Stimulated activated naive CD4-positive, alpha-beta T cell (primary cell): ENCODE results near the gene MACROD2.

Experiments used
- DNase-seq, 6 experiments: peaks; one replicate each; lab custom pipeline; 2025; lab: John Stamatoyannopoulos, UW

Gene MACROD2

GRCh38 chr20:15222502-15223330, 1227.4 kb downstream of the MACROD2 start:
- no peak for DNase-seq

- DNase-seq, result no peak
Observed at GRCh38 chr20:15224199-15224598, 1228.9 kb downstream of the MACROD2 start.

GRCh38 chr20:15227102-15227501, 1231.8 kb downstream of the MACROD2 start:
- DNase-seq, result no peak

- DNase-seq, result no peak
Observed at GRCh38 chr20:15232243-15232642, 1236.9 kb downstream of the MACROD2 start.

- no peak for DNase-seq
Observed at GRCh38 chr20:15235471-15236198, 1240.3 kb downstream of the MACROD2 start.

- DNase-seq, result no peak
Observed at GRCh38 chr20:15236812-15237211, 1241.5 kb downstream of the MACROD2 start.

- DNase-seq, result no peak
Observed at GRCh38 chr20:15239542-15240206, 1244.4 kb downstream of the MACROD2 start.

GRCh38 chr20:15240801-15241200, 1245.5 kb downstream of the MACROD2 start:
- DNase-seq, result no peak

GRCh38 chr20:15241681-15242080, 1246.4 kb downstream of the MACROD2 start:
- DNase-seq, result no peak

- no peak for DNase-seq
Observed at GRCh38 chr20:15242773-15243172, 1247.5 kb downstream of the MACROD2 start.

GRCh38 chr20:15245896-15246295, 1250.6 kb downstream of the MACROD2 start:
- no peak for DNase-seq

- no peak for DNase-seq
Observed at GRCh38 chr20:15248618-15249395, 1253.5 kb downstream of the MACROD2 start.

GRCh38 chr20:15251171-15251570, 1255.9 kb downstream of the MACROD2 start:
- no peak for DNase-seq

- no peak for DNase-seq
Observed at GRCh38 chr20:15252304-15252703, 1257.0 kb downstream of the MACROD2 start.

GRCh38 chr20:15253431-15253830, 1258.1 kb downstream of the MACROD2 start:
- DNase-seq, result no peak

- DNase-seq, result no peak
Observed at GRCh38 chr20:15256676-15257568, 1261.6 kb downstream of the MACROD2 start.

GRCh38 chr20:15257569-15257870, 1262.2 kb downstream of the MACROD2 start:
- no peak for DNase-seq

GRCh38 chr20:15265581-15266309, 1270.4 kb downstream of the MACROD2 start:
- no peak for DNase-seq

- DNase-seq, result no peak
Observed at GRCh38 chr20:15267935-15268334, 1272.6 kb downstream of the MACROD2 start.

GRCh38 chr20:15278041-15278440, 1282.7 kb downstream of the MACROD2 start:
- no peak for DNase-seq
